Measurements from ENCODE around the gene TMEM267.

TMEM267 gene

DNA sequence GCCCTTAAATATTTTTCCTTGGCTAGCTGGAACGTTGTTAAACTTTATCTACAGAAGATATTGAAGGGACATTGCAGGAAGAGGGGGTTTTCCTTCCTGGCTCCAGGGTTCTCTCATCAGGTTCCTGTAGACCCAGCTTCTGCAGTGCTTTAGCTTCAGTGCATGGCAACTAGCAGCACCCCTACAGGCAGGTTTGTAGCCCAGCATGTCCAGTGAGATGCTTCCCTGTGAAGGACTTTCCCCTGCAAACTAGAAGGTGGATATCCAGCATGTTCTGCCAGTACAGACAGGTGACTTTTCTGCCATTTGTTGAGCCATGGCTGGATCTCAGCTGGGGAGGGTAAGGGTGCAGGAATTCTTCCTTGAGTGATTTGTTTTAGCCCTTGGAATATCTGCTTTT, 81.8 kb downstream of the TMEM267 start:
- Mint-ChIP-seq H3K27me3 (peaks cover 4% of the 10 kb centered on the region), H3K4me1 (ENCODE audit: low read depth) (peaks cover 18% of the 10 kb centered on the region), H3K36me3 (ENCODE audit: low read depth) (peaks cover 7% of the 10 kb centered on the region), H3K27ac (no peak overlapping the region), H3K9me3 (peaks cover 16% of the 10 kb centered on the region), H3K4me3 (no peak overlapping the region)

DNA sequence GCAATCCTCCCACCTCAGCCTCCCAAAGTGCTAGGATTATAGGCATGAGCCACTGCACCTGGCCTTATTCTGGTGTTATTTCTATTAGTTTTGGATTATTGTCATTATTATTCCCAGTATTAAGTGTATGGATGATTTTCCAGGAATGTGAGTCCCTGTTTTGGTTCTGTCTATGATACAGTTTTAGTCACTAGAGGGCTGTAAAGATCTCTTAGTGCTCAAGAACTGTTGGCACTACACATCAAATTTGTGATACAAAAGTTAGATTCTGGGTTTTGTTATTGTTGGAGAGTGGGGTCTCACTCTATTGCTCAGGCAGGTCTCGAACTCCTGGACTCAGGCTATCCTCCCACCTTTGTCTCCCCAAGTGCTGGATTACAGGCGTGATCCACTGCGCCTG, 83.6 kb downstream of the TMEM267 start:
- H3K27ac Mint-ChIP-seq = no peak overlapping the region
- H3K36me3 Mint-ChIP-seq (ENCODE audit: low read depth) = peaks cover 4% of the 10 kb centered on the region
- peaks cover 22% of the 10 kb centered on the region for H3K4me1 Mint-ChIP-seq (ENCODE audit: low read depth)
- peaks cover 7% of the 10 kb centered on the region for H3K9me3 Mint-ChIP-seq
- H3K27me3 Mint-ChIP-seq = peaks cover 4% of the 10 kb centered on the region
- H3K4me3 Mint-ChIP-seq = no peak overlapping the region

GRCh38 chr5:43396762-43397304, 86.8 kb downstream of the TMEM267 start:
- Mint-ChIP-seq H3K9me3 (no peaks in the 10 kb centered on the region), H3K27me3 (no peaks in the 10 kb centered on the region), H3K36me3 (ENCODE audit: low read depth) (peaks cover 4% of the 10 kb centered on the region), H3K27ac (peak overlapping the region; percentile 97), H3K4me1 (ENCODE audit: low read depth) (peaks cover 22% of the 10 kb centered on the region), H3K4me3 (peak overlapping the region; percentile 95)
